Thyroid gland (tissue), 4 donors: ENCODE measurements around the gene GDPD4.

Experiments used
- CTCF ChIP-seq, 6 experiments: fragments of 200-600 bp in 3 of 6; fragments of 450-650 bp in 3 of 6; sonication (generic) in 3 of 6; IDR thresholded peaks; one replicate each; pipeline ENCODE4 v1.5.1; 2016 to 2019; ENCODE audit warnings: antibody characterized with exemption in 6 of 6, mild to moderate bottlenecking in 2 of 6, inconsistent platforms in 1 of 6, moderate library complexity in 1 of 6
- POLR2A ChIP-seq, 2 donors: fragments of 450-650 bp; IDR thresholded peaks; one replicate each; pipeline ENCODE4 v1.6.1; 2017; ENCODE audit warnings: antibody characterized with exemption in 2 of 2, mild to moderate bottlenecking in 2 of 2, moderate library complexity in 1 of 2

GRCh38 chr11:77320351-77320750, 18.9 kb upstream of the GDPD4 start:
- TF ChIP-seq CTCF (IDR thresholded peaks at IDR 0.05) (no peak), POLR2A (IDR thresholded peaks at IDR 0.05) (no peak)
